ENCODE results near the gene CC2D2B.
"Not testable (repeated sequence)": the region's sequence is repeated elsewhere in the genome, so short reads cannot be mapped to it uniquely, and the experiment has no call there.

Gene CC2D2B

DNA sequence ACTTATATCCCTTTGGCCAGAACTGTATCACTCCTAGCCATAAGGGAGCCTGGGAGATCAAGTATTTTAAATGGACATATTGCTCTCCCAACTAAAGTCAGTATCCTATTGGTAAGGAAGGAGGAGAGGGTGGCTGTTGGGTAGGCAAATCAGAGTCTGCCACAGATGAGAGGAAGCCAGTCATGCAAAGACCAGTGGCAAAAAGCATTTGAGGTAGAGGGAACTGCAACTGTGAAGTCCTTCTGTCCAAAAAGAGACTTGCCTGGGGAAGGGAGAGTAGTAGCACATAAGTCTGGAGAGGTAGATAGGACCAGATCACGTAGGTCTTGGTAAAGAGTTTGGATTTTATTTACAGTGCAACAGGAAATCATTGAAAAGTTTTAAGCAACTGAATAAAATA is 126.8 kb downstream of the CC2D2B start:
- no peak for DNase-seq

GRCh38 chr10:96038476-96039387 is 131.0 kb downstream of the CC2D2B start:
- peak; percentile 26 for DNase-seq

DNA sequence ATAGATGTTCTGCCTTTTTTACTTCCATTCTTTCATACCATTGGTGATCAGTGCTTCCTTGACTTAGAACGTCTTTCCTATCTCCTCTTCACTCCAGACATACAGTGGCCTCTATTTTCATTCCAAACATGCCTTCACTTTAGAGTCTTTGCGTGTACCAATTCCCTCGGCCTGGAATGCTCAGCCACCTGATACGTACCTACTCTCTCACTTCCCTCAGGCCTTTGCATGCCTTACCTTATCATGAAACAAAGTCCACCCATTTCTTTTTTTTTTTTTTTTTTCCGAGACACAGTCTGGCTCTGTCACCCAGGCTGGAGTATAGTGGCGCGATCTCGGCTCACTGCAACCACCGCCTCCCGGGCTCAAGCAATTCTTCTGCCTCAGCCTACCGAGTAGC is 133.4 kb downstream of the CC2D2B start:
- no peak for DNase-seq

GRCh38 chr10:96043033-96043892 is 135.5 kb downstream of the CC2D2B start, which contains the start of gene CCNJ:
CCNJ (plus strand) TSS chr10:96043583; CDS start chr10:96044394, 811 bp downstream.
- peak; percentile 66 for DNase-seq

DNA sequence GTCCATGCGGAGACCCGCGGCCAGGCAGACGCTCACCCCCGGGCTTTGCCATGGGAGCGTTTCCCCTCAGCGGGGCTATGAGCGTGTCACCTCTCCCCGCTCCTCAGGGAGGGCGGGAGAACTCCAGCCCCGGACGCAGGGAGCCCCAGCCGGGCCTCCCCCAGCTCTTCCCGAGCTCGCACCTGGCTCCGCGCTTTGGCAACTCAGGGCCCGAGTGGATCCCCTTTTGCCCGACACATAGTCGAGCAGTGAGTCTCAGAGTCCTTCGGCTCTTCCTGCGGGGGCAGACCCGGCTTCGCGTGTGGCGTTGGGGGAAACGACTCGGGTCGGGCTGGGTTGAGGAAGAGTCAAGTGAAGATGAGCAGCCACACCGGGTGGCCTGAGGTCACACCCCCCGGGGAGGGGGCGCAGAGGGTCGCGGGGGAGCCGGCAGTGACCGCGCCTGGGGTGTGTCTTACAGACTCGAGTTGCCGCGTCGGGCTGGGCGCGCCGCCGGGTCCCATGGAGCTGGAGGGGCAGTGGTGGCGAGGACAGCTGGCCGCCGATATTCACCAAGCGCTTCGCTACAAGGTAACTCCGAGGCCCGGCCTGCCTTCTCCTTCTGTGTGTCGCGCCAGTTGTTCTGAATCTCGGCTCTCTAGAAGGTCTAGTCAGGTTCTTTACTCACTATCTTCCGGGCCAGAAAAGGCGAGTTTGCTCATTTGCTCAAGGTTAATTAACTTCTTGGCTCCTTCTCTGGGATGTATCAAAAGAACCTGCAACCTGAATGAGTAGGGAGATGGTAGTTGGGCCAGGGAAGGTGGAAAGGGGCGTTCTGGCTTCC is 136.3 kb downstream of the CC2D2B start:
- peak; percentile 51 for DNase-seq

- DNase-seq: no peak
Measured at GRCh38 chr10:96044736-96045135, 137.0 kb downstream of the CC2D2B start.

- DNase-seq: no peak
Measured at GRCh38 chr10:96046546-96046945, 138.8 kb downstream of the CC2D2B start.

- no peak for DNase-seq
Measured at GRCh38 chr10:96047004-96047649, 139.4 kb downstream of the CC2D2B start.

GRCh38 chr10:96047925-96048324 is 140.2 kb downstream of the CC2D2B start:
- DNase-seq: not testable (repeated sequence)

DNA sequence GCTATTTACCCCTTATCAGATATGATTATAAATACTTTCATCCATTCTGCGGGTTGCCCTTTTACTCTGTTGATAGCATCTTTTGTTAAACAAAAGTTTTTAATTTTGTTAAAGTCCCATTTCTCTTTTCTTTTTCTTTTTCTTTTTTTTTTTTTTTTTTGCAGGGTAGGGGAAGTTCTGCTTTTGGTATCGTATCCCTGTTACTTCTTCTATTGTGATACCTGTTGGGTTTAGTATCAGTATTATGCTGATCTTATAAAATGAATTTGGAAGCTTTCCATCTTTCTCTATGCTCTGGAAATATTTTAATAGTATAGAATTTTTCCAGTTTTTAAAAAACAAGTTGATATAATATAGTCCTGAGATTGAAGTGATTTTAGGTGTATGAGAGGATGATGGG is 141.6 kb downstream of the CC2D2B start:
- DNase-seq: no peak

GRCh38 chr10:96053985-96054384 is 146.2 kb downstream of the CC2D2B start:
- DNase-seq: no peak

GRCh38 chr10:96056787-96057186 is 149.0 kb downstream of the CC2D2B start:
- no peak for DNase-seq

DNA sequence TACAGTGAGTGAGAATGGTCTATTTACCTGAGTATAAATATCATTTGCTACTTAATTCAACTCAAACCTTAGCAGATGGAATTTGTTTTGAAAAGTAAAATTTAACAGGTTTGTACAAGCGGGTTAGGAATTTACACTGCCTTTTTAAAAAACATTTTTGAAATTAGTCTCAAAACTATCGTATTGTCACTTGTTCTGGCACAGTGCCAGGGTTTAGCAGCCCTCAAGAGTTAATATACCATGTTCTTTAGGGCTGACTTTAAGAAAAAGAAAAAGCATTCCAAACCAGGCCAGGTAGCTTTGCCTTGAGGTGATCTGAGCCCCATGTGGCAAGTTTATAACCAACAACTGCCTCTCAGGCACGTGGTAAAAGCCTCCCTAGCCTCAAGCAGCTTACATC is 153.5 kb downstream of the CC2D2B start:
- DNase-seq: no peak

- DNase-seq: no peak
Measured at GRCh38 chr10:96072674-96073073, 164.9 kb downstream of the CC2D2B start.

DNA sequence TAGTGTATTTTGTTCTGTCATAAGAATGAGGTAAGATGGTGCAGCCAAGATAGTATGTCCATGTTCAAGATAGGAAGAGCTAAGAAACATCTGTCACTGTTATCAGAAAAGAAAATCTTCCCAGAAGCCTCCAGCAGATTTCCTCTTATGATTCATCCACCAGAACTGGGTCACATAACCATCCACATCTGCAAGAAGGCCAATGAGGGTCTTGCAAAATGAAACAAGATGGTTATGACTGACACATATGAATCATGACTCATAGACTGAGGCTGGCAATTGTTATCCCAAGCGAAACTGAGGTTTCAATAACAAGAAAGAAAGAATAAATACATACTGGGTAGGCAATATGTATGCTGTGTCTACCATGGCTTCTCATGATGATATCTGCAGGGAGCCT is 165.9 kb downstream of the CC2D2B start:
- no peak for DNase-seq

DNA sequence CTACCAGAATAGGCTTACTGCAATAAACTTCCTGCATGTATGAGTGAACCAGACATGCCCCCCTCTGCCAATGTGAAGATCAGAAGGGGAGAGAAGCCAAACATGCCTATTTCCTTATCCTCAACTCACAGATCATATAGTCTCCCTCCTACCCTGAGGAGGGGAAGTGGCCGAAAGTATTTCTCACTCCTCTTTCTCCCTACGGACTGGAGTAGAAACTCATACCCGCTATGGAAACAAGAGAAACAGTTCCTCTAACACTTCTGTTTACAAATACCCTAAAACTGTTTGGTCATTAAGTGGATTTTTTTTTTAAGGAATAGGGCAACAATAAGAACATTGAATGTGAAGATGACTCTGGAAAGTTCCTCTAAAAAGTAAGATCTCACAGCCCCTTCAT is 167.0 kb downstream of the CC2D2B start:
- DNase-seq: no peak

DNA sequence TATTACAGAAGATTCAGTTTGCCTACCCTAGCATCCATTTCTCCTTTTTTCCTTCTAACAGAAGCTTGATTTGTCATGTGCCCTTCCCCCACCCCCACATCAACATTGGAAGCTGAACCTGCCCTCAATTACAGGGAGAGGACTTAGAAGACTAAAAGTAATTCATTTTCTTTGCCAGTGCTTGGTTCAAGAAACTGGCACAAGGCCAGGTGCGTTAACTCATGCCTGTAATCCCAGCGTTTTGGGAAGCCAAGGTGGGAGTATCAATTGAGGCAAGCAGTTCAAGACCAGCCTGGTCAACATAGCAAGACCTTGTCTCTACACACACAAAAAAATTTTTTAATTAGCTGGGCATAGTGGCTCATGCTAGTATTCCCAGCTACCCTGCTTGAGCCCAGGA is 168.2 kb downstream of the CC2D2B start:
- no peak for DNase-seq

DNA sequence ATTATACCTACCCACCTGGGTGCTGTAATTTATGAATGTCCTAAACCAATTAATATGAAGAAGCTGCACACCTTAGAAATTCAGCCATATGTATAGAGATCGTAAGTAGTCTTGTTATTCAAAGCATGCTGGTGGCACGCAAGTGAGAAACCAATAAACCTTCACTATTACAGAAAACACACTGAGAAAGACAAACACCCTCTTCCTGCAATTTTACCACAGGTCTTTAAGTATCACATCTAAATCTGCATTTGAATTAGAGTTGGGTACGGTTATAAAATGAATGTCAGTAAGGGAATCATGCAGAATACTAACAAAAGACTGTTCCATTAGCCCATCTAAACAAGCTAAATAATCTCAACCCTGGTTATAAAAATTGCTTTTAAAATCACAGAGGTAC is 169.4 kb downstream of the CC2D2B start:
- no peak for DNase-seq

- no peak for DNase-seq
Measured at GRCh38 chr10:96082153-96082552, 174.4 kb downstream of the CC2D2B start.

Measured in NCI-H1105 treated with DMSO at 0.1 percent for 48 hours (cell line).